D721Med (cell line): ENCODE results near the gene ZNF398.
"Not testable (repeated sequence)": the region's sequence is repeated elsewhere in the genome, so short reads cannot be mapped to it uniquely, and the experiment has no call there.

Experiments
- DNase-seq: peaks from one replicate; pipeline ENCODE4 v3.0.0; 2011; ENCODE audit warnings: low spot score; ENCODE audit not compliant: insufficient read length
- FAIRE-seq: peaks from 2 replicates; lab custom pipeline; 2011; peaks lifted over from hg19 to GRCh38; lab: Jason Lieb, UNC
- CTCF ChIP-seq: IDR thresholded peaks from 2 replicates; pipeline ENCODE4 v1.5.1; 2012; ENCODE audit warnings: mild to moderate bottlenecking, control low read depth; ENCODE audit not compliant: insufficient read depth; ENCODE audit errors: missing control alignments

Gene ZNF398

DNA sequence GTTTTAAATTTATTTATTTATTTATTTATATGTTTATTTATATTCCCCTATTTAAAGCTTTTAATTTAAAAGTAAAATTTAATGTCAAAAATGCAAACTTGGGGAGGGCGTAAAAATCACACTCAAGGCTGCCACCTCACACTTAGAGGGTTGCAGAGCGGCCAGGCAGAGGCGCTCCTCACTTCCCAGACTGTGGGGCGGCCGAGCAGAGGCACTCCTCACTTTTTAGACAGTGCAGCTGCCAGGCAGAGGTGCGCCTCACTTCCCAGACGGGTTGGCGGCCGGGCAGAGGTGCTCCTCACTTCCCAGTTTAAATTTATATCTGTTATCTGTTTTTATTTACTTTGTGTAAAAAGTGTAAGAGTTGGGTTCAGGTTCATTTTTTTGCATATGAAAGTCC is 11.1 kb upstream of the ZNF398 start:
- DNase-seq (no peak), FAIRE-seq (no peak)
- no peak for TF ChIP-seq CTCF

DNA sequence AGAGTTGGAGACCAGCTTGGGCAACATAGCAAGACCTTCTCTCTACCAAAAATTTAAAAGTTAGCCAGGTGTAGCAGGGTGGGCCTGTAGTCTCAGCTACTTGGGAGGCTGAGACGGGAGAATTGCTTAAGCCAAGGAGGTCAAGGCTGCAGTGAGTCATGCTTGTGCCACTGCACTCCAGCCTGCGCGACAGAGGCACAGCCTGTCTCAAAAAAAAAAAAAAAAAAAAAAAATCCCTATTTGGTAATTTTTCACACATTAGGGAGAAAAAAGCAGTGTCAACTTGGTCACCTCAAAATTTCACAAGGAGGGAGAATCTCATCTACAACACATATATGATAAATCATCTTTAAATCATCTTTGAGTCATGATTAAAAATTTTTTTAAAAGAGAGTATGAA is 6.4 kb upstream of the ZNF398 start:
- DNase-seq (no peak), FAIRE-seq (no peak)
- no peak for TF ChIP-seq CTCF

DNA sequence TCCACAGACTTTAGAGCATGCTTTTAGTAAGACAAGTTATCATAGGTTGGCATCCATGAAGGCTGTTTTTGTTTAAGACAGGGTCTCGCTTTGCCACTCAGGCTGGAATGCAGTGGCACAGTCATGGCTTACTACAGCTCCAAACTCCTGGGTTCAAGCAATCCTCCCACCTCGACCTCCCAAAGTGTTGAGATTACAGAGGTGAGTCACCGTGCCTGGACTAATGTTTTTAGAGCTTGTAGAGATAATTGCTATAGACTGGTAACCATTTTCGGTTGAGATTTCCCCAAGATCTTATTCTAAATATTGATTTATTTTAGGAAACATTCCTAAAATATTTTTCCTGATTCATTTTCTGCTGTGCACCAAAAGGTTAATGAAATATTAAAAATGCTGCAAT is 5.4 kb upstream of the ZNF398 start:
- DNase-seq (no peak), FAIRE-seq (no peak)
- TF ChIP-seq CTCF: no peak

DNA sequence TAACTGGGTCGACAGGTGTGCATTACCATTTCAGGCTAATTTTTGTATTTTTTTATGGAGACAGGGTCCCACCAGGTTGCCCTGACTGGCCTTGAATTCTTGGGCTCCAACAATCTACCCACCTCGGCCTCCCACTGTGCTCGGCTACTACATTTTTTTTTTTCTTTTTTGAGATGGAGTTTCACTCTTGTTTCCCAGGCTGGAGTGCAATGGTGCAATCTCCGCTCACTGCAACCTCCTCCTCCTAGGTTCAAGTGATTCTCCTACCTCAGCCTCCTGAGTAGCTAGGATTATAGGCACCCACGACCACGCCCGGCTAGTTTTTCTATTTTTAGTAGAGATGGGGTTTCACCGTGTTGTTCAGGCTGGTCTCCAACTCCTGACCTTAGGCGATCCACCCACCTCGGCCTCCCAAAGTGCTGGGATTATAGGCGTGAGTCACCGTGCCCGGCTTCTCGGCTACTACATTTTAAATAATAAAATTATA is 2.8 kb upstream of the ZNF398 start:
- FAIRE-seq, DNase-seq: not testable (repeated sequence)

GRCh38 chr7:149145031-149145845 is 2.0 kb upstream of the ZNF398 start:
- no peak for DNase-seq
- TF ChIP-seq CTCF: no peak
- no peak for FAIRE-seq

DNA sequence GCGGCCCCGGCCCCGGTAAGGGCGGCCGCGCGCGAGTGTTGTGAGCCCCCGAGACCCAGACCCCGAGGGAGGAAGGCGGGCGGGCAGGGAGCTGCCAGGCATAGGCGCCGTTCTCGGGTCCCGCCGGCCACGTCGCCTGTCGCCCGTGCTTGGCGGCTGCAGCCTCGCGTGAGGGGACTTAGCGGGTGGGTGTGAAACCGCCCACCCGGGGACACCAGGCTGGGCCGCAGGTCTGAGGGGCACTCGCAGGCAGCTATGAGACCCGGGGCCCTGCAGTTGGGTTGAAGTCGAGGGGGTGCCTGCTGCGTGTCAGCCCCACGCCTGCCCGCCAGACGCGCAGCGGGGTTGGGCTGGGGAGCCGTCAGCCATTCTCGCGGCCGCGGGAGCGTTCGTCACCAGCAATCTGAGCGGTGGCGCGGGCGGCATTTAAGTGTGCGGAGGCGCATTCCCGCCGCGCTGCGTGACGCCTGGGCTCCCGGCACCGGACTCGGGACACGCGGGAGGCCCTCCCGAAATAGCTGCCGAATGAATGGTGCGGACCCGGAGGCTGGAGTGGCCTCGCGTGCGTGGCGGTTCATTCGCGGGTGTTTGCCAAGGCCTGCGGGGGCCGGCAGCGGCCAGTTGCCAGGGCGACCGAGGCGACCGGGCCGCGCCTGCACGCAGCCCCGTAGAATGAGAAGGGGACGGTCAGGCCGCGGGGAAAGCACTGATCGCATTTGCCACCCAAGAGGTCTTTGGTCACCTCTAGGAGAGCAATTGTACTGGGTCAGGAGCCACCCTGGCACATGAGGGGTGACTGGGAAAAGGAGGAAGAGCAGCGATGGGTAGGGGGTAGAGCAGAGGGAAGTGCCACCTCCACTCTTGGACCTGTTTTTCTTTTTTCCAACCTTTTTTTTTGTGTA is 750 bp downstream of the ZNF398 start:
- FAIRE-seq (no peak), DNase-seq (no peak)

More for the DNA sequence above, 750 bp downstream of the ZNF398 start:
- no peak for TF ChIP-seq CTCF
